Measurements from ENCODE around the gene PRR29.

- TF ChIP-seq CTCF (IDR thresholded peaks at IDR 0.05; ENCODE audit: low read depth, low read length, missing input control) = no peak
- TF ChIP-seq JUND (IDR thresholded peaks at IDR 0.05) = no peak
- TF ChIP-seq RAD21 (IDR thresholded peaks at IDR 0.05) = no peak
Observed at GRCh38 chr17:64041912-64042311, 43.8 kb downstream of the PRR29 start.
